K562 (cell line): ENCODE data around the gene RHPN2. TPM values are rescaled to one million over a fixed set of nuclear protein-coding genes. Genes with fewer than 3 reads are reported as not detected.

ENCODE experiments used
- ARID2 ChIP-seq: fragments of 450-650 bp; IDR thresholded peaks from 2 replicates; pipeline ENCODE4 v1.6.1; 2017; ENCODE audit warnings: antibody characterized with exemption, mild to moderate bottlenecking
- ATF2 ChIP-seq: sonication (generic); formaldehyde crosslinking; IDR thresholded peaks from 2 replicates; pipeline ENCODE4 v1.8.1; 2022; ENCODE audit warnings: missing genetic modification reagents
- BRD4 ChIP-seq: fragments of 200-600 bp; sonication (generic); IDR thresholded peaks from 2 replicates; pipeline ENCODE4 v1.6.1; 2017; ENCODE audit warnings: inconsistent platforms
- CHD2 ChIP-seq: IDR thresholded peaks from 2 replicates; pipeline ENCODE4 v1.6.1; 2011; ENCODE audit warnings: low read depth, low read length
- CREB5 ChIP-seq: fragments of 250-450 bp; sonication (Bioruptor Pico); IDR thresholded peaks from 2 replicates; pipeline ENCODE4 v1.5.0; 2020; ENCODE audit warnings: mild to moderate bottlenecking
- ETV6 ChIP-seq, 3 experiments: fragments of 150-350 bp in 1 of 3; sonication (generic) in 1 of 3; formaldehyde crosslinking in 1 of 3; IDR thresholded peaks; 2 replicates each; pipeline versions ENCODE4 v1.6.1 to v1.8.0; 2014 to 2022; ENCODE audit warnings: borderline replicate concordance in 2 of 3, low read depth in 2 of 3, antibody characterized with exemption in 1 of 3, low read length in 1 of 3, mild to moderate bottlenecking in 1 of 3, missing genetic modification reagents in 1 of 3
- KDM4B ChIP-seq, 2 experiments: fragments of 450-650 bp in 1 of 2; sonication (generic) in 1 of 2; IDR thresholded peaks; 2 replicates each; pipeline ENCODE4 v1.6.1; 2016 to 2017; ENCODE audit warnings: borderline replicate concordance in 2 of 2, antibody characterized with exemption in 1 of 2, low read depth in 1 of 2, mild to moderate bottlenecking in 1 of 2
- KLF13 ChIP-seq: fragments of 450-650 bp; IDR thresholded peaks from 2 replicates; pipeline ENCODE4 v1.6.1; 2016; ENCODE audit warnings: missing genetic modification characterization, low read depth, mild to moderate bottlenecking, missing compliant biosample characterization, moderate library complexity, borderline replicate concordance
- NCOR1 ChIP-seq: fragments of 450-650 bp; IDR thresholded peaks from 2 replicates; pipeline ENCODE4 v1.6.1; 2016; ENCODE audit warnings: mild to moderate bottlenecking, moderate library complexity
- SMARCE1 ChIP-seq: fragments of 450-650 bp; IDR thresholded peaks from 2 replicates; pipeline ENCODE4 v1.7.1; 2016; ENCODE audit warnings: mild to moderate bottlenecking
- SOX6 ChIP-seq: fragments of 450-650 bp; IDR thresholded peaks from 2 replicates; pipeline ENCODE4 v1.6.1; 2014; ENCODE audit warnings: mild to moderate bottlenecking
- SP2 ChIP-seq: IDR thresholded peaks from 2 replicates; pipeline ENCODE4 v1.6.1; 2011; ENCODE audit warnings: mild to moderate bottlenecking, low read depth, low read length, moderate library complexity; ENCODE audit not compliant: poor library complexity, severe bottlenecking; ENCODE audit errors: extremely low read depth
- TFAP4 ChIP-seq: sonication (generic); formaldehyde crosslinking; IDR thresholded peaks from 2 replicates; pipeline ENCODE4 v1.8.0; 2022; ENCODE audit warnings: missing genetic modification reagents, mild to moderate bottlenecking, moderate library complexity, borderline replicate concordance
- THRAP3 ChIP-seq: fragments of 450-650 bp; IDR thresholded peaks from 2 replicates; pipeline ENCODE4 v1.6.1; 2016; ENCODE audit warnings: mild to moderate bottlenecking, inconsistent platforms, borderline replicate concordance
- TRIM25 ChIP-seq: fragments of 450-650 bp; IDR thresholded peaks from 2 replicates; pipeline ENCODE4 v1.7.0; 2016; ENCODE audit warnings: borderline replicate concordance
- XRCC3 ChIP-seq: fragments of 450-650 bp; IDR thresholded peaks from 2 replicates; pipeline ENCODE4 v1.6.1; 2017; ENCODE audit warnings: mild to moderate bottlenecking, moderate library complexity
- ZKSCAN3 ChIP-seq: fragments of 250-450 bp; sonication (Bioruptor Pico); IDR thresholded peaks from 2 replicates; pipeline ENCODE4 v1.4.0; 2020
- ZNF589 ChIP-seq: fragments of 200-800 bp; sonication (Bioruptor generic); IDR thresholded peaks from 2 replicates; pipeline ENCODE4 v1.6.1; 2016; ENCODE audit warnings: low read depth, missing genetic modification characterization, missing compliant biosample characterization
- ZNF655 ChIP-seq: fragments of 250-450 bp; sonication (Bioruptor Pico); IDR thresholded peaks from 2 replicates; pipeline ENCODE4 v1.5.0; 2021
- ZNF699 ChIP-seq: fragments of 250-450 bp; sonication (Bioruptor Pico); IDR thresholded peaks from 2 replicates; pipeline ENCODE4 v1.8.0; 2021; ENCODE audit warnings: mild to moderate bottlenecking, moderate library complexity; ENCODE audit not compliant: insufficient replicate concordance
- ZNF764 ChIP-seq: fragments of 250-450 bp; sonication (Bioruptor Pico); IDR thresholded peaks from 2 replicates; pipeline ENCODE4 v1.4.0; 2020; ENCODE audit warnings: low read depth, mild to moderate bottlenecking, moderate library complexity
- polyA plus RNA-seq, 8 experiments: library from polyadenylated mRNA; depleted of rRNA in 4 of 8; stranded (reverse) in 5 of 8; unstranded in 3 of 8; fragments of >200 nt; fragmentation: Nextera tagmentation in 2 of 8; fragmentation: Illumina TruSeq in 1 of 8; extraction: Ambion mirVana in 2 of 8; extraction: Trizol in 1 of 8; gene quantifications; 2 replicates each; pipeline versions ENCODE4 v1.2.1 to v1.2.3, GENCODE V29; 2011 to 2014; ENCODE audit warnings: inconsistent platforms in 1 of 8, missing spikeins in 1 of 8
- total RNA-seq, 7 experiments: library from RNA; depleted of rRNA in 6 of 7; stranded (reverse); fragments of >200 nt in 6 of 7; fragmentation: Illumina TruSeq in 2 of 7; extraction: Trizol in 2 of 7; gene quantifications; 2 replicates each; pipeline versions ENCODE4 v1.2.1 to v1.2.3, GENCODE V29; 2011 to 2021; ENCODE audit warnings: low replicate concordance in 1 of 7

The RHPN2 gene
- total and polyA plus RNA-seq, 9 of the 15 experiments (the other 6 are each of a cell fraction or from before 2014, with no cell fraction given) = 0.63 to 9.9 (median 3.2) TPM

GRCh38 chr19:33093420-33094210, 28.9 kb upstream of the RHPN2 start (continued):
- no peak for TF ChIP-seq ZKSCAN3 (CRISPR knock-in tag)
- TF ChIP-seq TFAP4 (CRISPR knock-in tag) = no peak
- TF ChIP-seq ARID2 = no peak
- no peak for TF ChIP-seq SP2
- TF ChIP-seq BRD4 = no peak
- no peak for TF ChIP-seq XRCC3
- TF ChIP-seq KDM4B (IDR thresholded peaks at IDR 0.05; ENCODE audit: borderline replicate concordance in 2 of 2, low read depth in 1 of 2) = no peak
- no peak for TF ChIP-seq TRIM25
- no peak for TF ChIP-seq ZNF589 (CRISPR knock-in tag)
- TF ChIP-seq NCOR1 = no peak
- TF ChIP-seq CREB5 (CRISPR knock-in tag) = no peak
- no peak; the same call in 1 of the 2 replicates for TF ChIP-seq SMARCE1
- no peak for TF ChIP-seq KLF13 (tag)
- no peak for TF ChIP-seq ATF2 (CRISPR knock-in tag)
- no peak for TF ChIP-seq ZNF655 (CRISPR knock-in tag)
- no peak for TF ChIP-seq ZNF699 (CRISPR knock-in tag)
- no peak for TF ChIP-seq SOX6
- TF ChIP-seq CHD2 = no peak
- no peak for TF ChIP-seq ZNF764
- no peak for TF ChIP-seq ETV6 (IDR thresholded peaks at IDR 0.05; ENCODE audit: borderline replicate concordance in 1 of 2, low read depth in 2 of 2, low read length in 1 of 2)
- TF ChIP-seq ETV6 (CRISPR knock-in tag; IDR thresholded peaks at IDR 0.05; ENCODE audit: borderline replicate concordance) = no peak
- no peak for TF ChIP-seq THRAP3
